GM19397 (cell line): ENCODE measurements around the gene LRRC4C.

Experiments
- ATAC-seq: cut with Tn5 transposase; IDR thresholded peaks from one replicate; pipeline ENCODE4 v1.9.1; 2021; ENCODE audit warnings: mild to moderate bottlenecking, moderate library complexity; ENCODE audit not compliant: unreplicated experiment

The LRRC4C gene

GRCh38 chr11:41419901-41420300 is 39.6 kb downstream of the LRRC4C start:
- ATAC-seq: no peak

GRCh38 chr11:41414771-41415440 is 44.5 kb downstream of the LRRC4C start:
- ATAC-seq: no peak

DNA sequence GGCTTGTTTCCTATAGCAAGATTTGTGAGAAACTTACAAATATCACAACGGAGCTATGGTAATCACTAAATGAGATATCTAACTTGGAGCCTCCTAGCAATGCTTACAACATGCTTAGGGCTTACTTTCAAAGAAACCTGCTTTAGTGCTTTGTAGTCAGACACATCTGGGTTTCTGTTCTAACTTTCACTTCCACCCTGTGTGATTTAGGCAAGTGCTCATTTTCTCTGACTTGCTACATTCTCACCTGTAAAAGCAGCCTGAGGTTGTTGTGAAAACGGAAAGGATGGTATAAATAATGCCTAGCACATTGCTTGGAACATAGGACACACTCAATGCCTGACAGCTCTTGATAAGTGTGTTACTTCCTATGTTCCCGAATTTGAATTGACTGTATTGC is 45.6 kb downstream of the LRRC4C start:
- ATAC-seq: peak; percentile 67

DNA sequence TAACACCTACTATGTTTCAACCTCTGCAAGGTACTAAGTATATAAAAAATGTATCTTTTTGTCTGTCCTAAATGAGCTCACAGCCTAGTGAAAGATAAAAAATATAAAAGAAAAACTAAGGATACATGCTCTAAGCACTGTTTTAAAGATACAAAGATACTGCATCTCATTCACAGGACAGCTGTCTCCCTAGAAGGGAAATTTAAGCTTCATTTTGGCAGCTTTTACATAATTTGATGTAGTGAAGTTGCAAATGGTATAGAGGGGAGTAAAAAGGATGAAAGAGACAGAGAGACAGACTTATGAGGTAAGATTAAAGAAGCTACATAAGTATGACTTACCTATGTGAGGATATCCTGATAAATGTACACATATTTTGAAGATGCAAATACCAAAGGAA is 53.6 kb downstream of the LRRC4C start:
- ATAC-seq: no peak

DNA sequence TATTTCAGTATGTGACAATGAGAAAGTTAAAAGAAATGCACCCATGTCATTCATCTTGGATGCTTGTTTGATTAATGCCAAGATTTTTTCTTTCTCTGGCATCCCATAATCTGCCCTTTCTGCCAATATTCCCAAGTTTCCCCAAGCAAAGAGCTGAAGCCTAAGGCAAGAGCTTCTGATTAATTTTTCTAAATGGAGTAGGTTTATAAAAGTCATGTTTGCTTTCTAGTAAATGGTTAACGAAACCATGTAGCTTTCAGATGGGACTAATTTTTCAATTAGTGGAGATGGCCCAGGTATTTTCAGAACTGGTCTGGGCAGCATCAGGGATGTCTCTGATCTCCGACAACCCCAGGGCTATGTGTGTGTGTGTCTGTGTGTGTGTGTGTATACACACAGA is 55.3 kb downstream of the LRRC4C start:
- no peak for ATAC-seq

DNA sequence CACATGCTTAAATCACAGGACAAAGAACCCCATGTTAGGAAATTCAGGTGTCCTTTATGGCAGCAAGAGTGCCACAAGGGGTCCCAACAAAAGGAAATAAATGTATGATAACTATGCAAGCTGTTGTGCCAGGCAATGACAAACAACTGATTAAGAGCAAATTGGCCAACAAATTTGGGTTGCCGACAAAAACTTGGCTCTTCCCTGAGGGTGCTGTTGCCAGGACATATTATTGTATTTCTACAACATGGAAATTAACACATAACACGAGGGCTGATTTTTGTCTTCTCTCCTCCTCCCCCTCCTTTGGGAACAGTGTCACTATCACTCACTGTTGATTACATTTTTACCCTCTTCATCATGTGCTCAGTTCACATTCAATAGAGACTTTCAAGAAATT is 56.0 kb downstream of the LRRC4C start:
- ATAC-seq: no peak

DNA sequence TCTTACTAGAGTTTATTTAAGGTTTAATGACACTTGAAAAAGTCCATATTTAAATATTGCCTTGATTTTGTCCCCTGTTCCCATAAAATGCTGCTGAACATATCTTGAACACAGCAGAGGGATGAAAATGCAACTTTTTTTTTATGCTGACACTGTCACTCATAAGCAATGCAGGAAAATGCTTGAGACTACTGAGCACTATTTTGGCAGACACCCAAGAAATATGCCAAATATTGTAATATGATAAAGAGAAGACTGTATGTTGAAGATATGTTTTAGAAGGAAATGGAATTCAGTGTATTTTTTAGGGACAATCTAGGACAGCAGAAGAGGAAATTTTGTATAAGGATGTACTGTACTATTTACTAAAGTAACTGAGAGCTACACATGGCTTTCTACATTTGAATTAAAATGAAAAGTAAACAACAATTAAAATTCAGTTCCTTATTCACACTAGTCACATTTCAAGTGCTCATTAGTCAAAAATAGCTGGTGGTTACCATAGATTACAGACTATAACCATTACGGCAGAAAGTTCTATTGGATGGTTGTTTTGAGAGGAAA is 58.6 kb downstream of the LRRC4C start:
- no peak for ATAC-seq

DNA sequence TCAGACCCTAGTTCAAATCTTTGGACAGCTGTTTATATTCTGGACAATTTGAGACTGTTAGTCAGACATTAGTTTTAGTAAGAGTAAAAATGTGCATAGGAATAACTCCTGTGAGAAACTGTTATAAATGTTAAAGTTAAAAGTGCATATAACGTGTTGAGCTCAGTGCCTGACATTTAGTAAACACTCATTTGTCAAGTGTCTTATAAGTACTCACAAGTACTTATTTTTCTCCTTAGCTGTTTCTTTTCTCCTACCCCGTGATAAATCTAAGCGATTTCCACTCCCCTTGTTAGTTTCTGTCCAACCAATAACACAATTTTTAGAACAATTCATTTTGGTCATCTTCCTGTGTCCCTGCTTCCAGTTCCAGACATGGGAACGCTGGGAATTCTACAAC is 59.3 kb downstream of the LRRC4C start:
- no peak for ATAC-seq

GRCh38 chr11:41399323-41399722 is 60.1 kb downstream of the LRRC4C start:
- no peak for ATAC-seq

- ATAC-seq: no peak
Measured at GRCh38 chr11:41398175-41398574, 61.3 kb downstream of the LRRC4C start.

GRCh38 chr11:41394521-41395195 is 64.8 kb downstream of the LRRC4C start:
- ATAC-seq: no peak

DNA sequence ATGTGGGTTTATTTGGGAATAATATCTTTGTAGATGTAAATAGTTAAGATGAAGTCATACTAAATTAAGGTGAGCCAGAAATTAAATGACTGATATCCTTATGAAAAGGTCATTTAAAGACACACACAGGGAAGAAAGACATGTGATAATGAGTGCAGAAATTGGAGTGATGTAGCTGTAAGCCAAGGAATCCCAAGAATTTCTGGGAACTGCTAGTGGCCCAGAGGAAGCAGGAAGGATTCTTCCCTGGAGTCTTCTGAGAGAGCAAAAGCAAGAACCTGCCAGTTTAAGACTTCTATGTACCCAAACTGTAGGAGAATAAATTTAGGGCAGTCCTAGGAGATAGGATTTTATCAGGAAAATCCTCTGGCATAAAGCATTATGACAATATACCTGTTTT is 66.9 kb downstream of the LRRC4C start:
- no peak for ATAC-seq

DNA sequence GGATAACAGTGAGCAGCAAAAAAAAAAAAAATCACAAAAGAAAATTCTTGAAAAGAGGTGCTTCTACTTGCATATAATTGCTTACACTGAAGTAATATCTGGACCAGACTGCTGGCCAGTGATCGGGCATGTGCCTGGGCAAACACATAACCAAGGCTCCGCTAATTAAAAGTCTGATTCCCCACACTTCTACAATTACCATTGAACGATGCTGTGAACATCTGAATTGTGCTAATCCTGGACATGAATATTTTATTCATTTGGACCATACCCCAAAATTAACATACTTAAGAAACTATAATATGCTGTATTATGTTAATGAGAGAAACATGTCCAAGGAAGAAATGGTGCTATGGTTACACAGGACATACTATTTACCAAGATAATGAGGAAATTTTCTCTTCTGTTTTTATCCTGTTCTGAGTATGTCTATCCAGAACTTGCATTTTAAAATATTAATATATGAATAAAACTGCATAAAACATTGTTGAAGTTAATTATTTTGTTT is 69.8 kb downstream of the LRRC4C start:
- no peak for ATAC-seq

GRCh38 chr11:41384329-41384728 is 75.1 kb downstream of the LRRC4C start:
- ATAC-seq: no peak

DNA sequence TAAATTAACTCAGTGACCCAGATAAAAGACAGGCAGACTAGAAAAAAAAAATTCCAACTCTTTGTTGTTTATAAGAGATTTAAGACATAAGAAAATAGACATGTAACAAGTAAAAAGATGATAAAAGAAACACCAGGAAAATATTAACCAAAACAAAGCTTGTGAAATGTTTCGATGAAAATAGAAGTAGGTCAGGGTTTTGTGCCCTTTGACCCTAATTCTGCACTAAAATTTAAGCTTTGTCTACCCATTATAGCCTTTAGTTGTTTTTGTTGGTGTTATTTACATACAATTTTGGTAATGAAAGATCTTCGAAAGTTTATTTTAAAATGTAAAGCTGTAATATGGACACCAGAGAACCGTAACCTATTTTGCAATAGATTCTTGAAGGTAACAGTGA is 75.7 kb downstream of the LRRC4C start:
- no peak for ATAC-seq

GRCh38 chr11:41382927-41383326 is 76.5 kb downstream of the LRRC4C start:
- no peak for ATAC-seq

DNA sequence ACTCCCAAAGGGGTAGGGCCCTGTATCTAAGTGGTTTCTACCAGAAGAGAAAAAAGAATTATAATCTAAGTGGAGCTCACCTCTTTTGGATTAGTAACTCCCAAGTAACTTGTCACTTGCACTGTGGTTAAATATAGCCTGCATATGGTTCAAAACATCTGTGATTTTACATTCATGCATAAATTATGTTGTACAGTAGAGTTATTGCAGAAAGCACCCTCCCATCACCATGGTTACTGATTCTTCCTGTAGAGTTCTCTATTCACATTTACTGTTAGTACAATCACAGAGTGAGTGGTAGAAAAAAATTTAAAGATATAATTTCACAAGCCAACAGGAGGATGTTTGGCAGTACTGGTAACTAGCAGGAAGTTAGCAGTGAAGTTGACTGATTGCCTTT is 80.4 kb downstream of the LRRC4C start:
- ATAC-seq: no peak

- no peak for ATAC-seq
Measured at GRCh38 chr11:41377709-41378394, 81.6 kb downstream of the LRRC4C start.

DNA sequence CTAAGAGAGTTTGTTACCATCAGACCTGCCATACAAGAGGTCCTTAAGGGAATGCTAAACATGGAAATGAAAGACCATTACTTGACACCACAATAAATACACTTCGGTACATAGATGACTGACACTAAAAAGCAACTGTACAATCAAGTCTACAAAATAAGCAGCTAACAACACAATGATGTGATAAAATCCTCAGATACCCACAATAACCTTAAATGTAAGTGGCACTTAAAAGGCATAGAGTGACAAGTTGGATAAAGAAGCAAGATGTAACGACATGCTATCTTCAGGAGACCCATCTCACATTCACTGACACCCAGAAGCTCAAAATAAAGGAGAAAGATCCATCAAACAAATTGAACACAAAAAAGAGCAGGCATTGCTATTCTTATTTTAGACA is 107.6 kb downstream of the LRRC4C start:
- no peak for ATAC-seq

DNA sequence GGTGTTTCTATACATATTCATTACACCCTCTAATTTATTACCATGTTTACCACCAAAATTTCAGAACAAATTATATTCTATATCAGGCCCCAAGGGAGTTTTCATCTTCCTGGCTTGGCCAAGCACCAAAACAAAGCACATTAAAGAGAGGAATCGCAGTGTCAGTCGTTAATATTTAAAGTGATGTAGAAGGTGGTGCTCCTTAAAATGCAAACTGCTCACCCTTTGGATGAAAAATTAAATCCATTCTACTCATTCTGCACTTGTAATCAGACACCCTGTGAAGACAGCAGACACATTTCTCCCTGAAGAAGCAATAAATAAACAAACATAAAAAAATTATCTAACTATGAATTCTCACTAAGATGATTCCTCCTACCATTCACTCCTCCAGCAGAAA is 113.4 kb downstream of the LRRC4C start:
- no peak for ATAC-seq

DNA sequence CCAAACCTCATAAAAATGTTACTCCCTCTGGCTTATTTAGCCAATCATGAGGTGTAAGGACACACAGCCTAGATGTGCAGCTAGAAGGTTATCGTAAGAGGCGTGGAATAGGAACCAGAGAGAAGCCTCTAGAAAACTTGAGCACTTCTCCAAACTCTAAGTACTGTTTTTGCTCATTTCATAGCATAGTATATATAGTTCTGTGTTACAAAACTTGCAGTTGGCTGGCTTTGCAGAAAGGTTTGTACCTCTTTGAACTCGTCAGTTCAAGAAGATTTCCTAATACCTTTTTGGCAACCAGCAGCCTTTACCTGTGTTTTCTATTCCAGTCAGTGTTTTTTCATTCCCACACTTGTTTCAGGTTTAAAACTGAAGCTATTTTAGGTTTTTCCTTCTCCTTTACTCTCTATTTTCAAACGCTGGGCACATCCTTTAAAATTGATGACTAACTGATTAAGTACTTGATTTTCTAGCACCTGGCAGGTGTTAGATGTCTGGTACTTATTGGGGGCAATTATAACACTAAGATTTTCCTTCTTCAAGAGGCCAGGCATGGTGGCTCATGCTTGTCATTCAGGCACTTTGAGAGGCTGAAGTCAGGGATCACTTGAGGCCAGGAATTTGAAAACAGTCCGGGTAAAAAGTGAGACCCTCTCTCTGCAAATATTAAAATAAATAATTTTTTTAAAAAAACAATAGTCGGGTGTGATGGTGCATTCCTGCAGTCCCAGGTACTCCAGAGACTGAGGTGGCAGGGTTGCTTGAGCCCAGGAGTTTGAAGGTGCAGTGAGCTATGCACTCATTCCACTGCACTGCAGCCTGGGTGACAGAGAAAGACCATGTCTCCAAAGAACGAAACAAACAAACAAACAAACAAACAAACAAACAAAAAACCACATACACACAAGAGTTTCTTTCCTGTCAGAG is 125.2 kb downstream of the LRRC4C start:
- ATAC-seq: no peak
